ENCODE data around the gene C1QL4.
A peak's percentile ranks its signal among the peaks of the same experiment; 100 is the strongest.
"Not testable (repeated sequence)": the region's sequence is repeated elsewhere in the genome, so short reads cannot be mapped to it uniquely, and the experiment has no call there.

C1QL4 gene

GRCh38 chr12:49336645-49337584, at the start of gene C1QL4:
Gene C1QL4 (minus strand): TSS chr12:49337188. CDS start chr12:49336477, 711 bp downstream.
- peak; percentile 79 to 81 (median 81) for DNase-seq (ENCODE audit: low read depth in 3 of 3)

- not testable (repeated sequence) for DNase-seq (ENCODE audit: low read depth in 3 of 3)
Observed at GRCh38 chr12:49380184-49380583, 43.2 kb upstream of the C1QL4 start.

GRCh38 chr12:49377386-49377785, 40.4 kb upstream of the C1QL4 start:
- DNase-seq (ENCODE audit: low read depth in 3 of 3): no peak

- no peak for DNase-seq (ENCODE audit: low read depth in 3 of 3)
Observed at GRCh38 chr12:49375406-49375805, 38.4 kb upstream of the C1QL4 start.

DNA sequence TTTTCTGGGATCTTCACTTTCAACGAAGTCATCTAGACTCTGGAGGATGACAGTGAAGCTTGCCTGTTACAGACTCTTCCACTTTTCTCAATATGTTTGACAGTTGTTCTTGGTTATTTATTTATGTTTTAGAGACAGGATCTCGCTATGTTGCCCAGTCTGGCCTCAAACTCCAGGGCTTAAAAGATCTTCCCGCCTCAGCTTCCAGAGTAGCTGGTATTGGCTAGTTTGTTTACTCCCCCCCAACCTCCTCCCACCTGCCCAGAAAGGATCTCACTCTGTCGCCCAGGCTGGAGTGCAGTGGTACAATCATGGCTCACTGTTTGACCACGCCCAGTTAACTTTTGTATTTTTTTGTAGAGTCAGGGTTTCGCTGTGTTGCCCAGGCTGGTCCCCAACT, 33.6 kb upstream of the C1QL4 start:
- no peak for DNase-seq (ENCODE audit: low read depth in 3 of 3)

- no peak for DNase-seq (ENCODE audit: low read depth in 3 of 3)
Observed at GRCh38 chr12:49369411-49370145, 32.6 kb upstream of the C1QL4 start.

- no peak for DNase-seq (ENCODE audit: low read depth in 3 of 3)
Observed at GRCh38 chr12:49368240-49368600, 31.2 kb upstream of the C1QL4 start.

GRCh38 chr12:49367381-49368239, 30.6 kb upstream of the C1QL4 start, which contains the start of gene SPATS2:
Gene SPATS2 (plus strand): TSS chr12:49367462. CDS start chr12:49461013, 93,551 bp downstream.
- DNase-seq (ENCODE audit: low read depth in 3 of 3): peak in 1 of 3 experiments; percentile 64

- peak; percentile 61 to 80 (median 74) for DNase-seq (ENCODE audit: low read depth in 3 of 3)
Observed at GRCh38 chr12:49366652-49367380, 29.8 kb upstream of the C1QL4 start.

DNA sequence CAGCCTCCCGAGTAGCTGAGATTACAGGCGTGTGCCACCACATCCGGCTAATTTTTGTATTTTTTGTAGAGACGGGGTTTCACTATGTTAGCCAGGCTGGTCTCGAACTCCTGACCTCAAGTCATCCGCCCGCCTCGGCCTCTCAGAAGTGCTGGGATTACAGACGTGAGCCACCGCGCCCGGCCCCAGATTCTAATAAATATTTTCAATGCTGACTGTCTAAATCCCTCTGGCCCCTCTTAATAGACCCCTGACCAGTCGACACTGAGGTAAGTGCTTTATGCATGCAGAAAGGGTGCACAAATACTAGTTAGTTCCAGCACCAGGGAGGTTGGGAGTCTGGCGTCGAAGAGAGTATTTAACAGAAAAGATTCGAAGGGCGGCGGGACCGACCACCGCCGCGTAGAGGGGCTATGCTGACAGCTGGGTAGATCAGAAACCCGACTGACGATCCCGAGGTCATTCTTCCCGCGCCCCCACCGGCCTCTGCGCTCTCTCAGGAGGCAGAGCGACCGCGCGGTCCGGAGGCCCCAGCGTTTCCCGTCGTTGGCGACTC, 29.2 kb upstream of the C1QL4 start:
- DNase-seq (ENCODE audit: low read depth in 3 of 3): no peak

GRCh38 chr12:49365542-49365941, 28.6 kb upstream of the C1QL4 start:
- no peak for DNase-seq (ENCODE audit: low read depth in 3 of 3)

DNA sequence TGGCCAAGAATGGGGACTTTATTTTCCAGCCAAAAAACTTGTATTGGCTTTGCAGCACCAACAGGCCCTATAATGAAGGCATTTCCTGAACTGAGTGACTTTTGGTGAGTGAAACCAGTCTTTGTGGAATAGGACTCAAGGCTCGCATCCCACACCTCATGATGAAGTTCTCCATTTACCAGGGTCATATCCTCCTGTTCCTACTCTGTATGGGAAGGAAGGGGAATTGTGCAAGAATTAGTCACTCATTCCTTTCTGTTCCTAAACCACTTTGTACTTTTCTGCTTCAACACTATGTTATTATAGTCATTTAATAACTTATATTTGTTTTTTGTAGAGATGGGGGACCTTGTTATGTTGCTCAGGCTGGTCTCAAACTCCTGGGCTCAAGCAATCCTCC, 28.0 kb upstream of the C1QL4 start:
- no peak for DNase-seq (ENCODE audit: low read depth in 3 of 3)

DNA sequence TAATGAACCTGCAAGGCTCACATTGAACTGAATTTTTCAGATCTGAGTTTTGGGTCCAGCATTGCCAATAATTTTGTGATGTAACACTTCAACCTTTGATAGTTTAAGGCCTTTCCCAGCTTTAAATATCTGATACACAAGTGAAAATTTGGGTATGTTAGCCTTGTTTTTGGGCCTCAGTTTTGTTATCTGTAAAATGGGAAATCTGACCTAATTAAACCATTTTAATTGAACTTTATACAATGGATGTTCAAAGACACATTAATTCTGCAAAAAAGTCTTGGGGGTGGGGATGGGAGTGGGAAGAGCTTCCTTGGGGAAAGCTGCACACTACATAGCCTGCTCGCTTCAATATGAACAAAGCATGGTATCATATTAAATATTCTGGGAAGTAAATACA, 25.1 kb upstream of the C1QL4 start:
- no peak for DNase-seq (ENCODE audit: low read depth in 3 of 3)

DNA sequence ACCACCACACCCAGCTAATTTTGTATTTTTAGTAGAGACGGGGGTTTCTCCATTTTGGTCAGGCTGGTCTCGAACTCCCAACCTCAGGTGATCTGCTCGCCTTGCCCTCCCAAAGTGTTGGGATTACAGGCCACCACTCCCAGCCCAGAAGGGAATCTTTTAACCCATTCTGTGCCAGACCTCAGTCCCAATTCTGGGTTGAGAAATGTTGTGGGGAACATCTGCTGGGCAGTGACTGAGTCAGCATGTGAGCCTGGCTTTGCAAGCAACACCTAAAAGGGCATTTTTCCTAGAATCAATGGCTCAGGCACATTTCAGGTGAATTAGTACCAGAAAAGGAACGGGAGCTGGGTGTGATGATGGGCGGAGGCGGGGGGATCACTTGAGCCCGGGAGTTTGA, 22.7 kb upstream of the C1QL4 start:
- DNase-seq (ENCODE audit: low read depth in 3 of 3): no peak

DNA sequence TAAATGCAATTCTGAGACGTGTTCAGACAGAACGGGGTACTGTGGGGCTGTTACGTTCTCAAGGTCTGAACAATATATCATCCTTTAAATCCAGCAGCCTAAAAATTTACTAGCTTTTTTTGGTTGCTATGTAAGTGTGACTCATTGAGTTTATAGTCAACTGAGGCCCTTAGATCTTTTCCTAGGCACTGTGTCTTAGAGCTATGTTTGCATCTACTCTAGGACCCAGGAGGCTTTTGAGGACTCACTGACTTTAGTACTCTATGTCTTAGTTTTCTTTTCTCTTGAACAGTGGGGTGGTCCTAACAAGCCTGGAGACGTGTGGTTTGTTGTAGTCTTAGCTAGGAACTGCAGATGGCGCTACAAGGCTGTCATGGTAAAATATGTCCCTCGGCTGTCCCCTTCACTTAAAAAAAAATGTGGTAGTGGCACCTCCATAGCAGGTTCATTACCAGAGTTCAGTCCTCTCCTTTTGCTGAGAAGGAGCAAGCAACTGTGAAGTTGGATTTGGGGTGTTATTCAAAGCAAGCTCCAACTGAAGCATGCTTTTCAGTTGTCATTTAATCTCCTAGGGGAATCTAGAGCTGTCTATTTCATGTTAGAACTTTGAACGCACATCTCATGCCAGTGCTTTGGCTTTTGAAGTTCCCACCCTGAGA, 21.6 kb upstream of the C1QL4 start:
- no peak for DNase-seq (ENCODE audit: low read depth in 3 of 3)

DNA sequence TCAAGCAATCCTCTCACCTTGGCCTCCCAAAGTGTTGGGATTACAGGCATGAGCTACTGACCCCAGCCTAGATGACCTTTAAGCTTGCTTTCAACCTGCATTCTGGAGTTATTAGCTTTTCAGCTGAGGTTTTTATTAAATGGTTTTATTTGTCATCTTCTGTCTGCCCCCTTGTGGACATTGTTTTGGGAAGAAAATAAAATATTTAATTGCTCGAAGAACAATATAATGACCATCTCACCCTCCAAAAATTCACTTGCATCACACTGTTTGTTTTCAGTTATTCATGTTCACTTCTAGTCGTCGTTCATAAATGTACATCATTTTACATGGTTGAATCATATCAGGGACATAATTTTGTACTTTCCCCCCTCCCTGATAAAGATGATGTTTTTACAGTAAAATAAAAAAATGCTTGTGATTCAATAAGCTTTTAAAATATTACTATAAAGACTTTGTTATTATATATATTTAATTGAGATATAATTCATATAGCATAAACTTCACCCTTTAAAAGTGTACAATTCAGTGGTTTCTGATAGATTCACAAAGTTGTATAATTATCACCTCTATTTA, 20.2 kb upstream of the C1QL4 start:
- no peak for DNase-seq (ENCODE audit: low read depth in 3 of 3)

DNA sequence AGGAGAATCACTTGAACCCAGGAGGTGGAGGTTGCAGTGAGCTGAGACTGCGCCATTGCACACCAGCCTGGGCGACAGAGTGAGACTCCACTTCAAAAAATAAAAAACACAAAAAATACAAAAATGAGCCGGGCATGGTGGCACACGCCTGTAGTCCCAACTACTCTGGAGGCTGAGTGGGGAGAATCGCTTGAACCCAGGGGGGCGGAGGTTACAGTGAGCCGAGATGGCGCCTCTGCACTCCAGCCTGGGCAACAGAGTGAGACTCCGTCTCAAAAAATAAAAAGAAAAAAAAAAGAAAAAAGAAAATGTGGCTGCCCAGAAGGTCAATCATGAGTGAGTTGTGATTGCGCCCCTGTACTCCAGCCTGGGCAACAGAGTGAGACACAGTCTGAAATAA, 18.9 kb upstream of the C1QL4 start:
- DNase-seq (ENCODE audit: low read depth in 3 of 3): no peak

DNA sequence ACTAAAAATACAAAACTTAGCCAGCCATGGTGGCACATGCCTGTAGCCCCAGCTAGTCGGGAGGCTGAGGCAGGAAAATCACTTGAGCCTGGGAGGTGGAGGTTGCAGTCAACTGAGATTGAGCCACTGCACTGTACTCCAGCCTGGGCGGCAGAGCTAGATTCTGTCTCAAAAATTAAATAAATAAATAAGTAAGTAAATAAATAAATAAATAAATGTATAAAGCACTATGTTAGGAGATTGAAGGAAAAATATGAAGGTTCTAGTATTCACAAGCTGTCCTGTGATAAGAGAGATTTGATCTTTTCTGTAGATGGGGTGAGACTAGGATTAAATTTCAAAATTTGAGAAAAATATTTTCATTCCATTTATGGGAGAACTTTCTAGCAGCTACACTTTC, 15.4 kb upstream of the C1QL4 start:
- no peak for DNase-seq (ENCODE audit: low read depth in 3 of 3)

- no peak for DNase-seq (ENCODE audit: low read depth in 3 of 3)
Observed at GRCh38 chr12:49349266-49349665, 12.3 kb upstream of the C1QL4 start.

GRCh38 chr12:49348781-49349180, 11.8 kb upstream of the C1QL4 start:
- no peak for DNase-seq (ENCODE audit: low read depth in 3 of 3)

All from stimulated activated CD4-positive, alpha-beta T cell treated with anti-CD3 and anti-CD28 coated beads, TNF-alpha, amount 100 ng/mL, for 4 hours (primary cell).